ENCODE data around the gene MYH14.

DNA sequence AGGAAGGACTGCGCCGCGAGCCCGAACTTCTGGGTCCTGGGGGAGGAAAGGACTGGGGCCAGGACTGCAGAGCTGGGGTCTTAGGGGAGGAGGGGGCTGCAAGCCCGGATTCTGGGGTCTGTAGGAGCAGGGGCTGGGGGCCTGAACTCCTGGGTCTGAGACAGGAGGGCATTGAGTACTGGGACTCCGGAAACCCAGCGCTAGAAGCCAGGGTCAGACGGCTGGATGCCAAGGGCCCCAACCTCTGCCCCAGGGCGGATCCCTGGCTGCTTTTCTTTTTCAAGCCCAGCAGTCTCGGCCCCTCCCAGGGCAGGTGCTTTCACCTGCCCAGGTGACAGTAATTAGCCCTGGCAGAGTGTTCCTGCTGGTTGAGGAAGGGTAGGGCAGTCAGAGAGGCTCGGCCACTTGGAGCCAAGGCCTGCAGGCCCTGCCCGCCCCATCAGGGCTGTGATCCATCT lies 2.3 kb downstream of the MYH14 start:
- TF ChIP-seq RFX3 (CRISPR knock-in tag; IDR thresholded peaks at IDR 0.05), result no peak
- TF ChIP-seq SP1 (IDR thresholded peaks at IDR 0.05), result no peak
- no peak for TF ChIP-seq SP1 (CRISPR knock-in tag; IDR thresholded peaks at IDR 0.05)
- TF ChIP-seq ZNF501 (CRISPR knock-in tag; IDR thresholded peaks at IDR 0.05), result no peak
- no peak for TF ChIP-seq ZNF224 (CRISPR knock-in tag; IDR thresholded peaks at IDR 0.05)
- no peak for TF ChIP-seq MEF2D (CRISPR knock-in tag; IDR thresholded peaks at IDR 0.05)
- no peak for TF ChIP-seq SMC3 (IDR thresholded peaks at IDR 0.05; ENCODE audit: low read length)
- TF ChIP-seq, protein P1, sequence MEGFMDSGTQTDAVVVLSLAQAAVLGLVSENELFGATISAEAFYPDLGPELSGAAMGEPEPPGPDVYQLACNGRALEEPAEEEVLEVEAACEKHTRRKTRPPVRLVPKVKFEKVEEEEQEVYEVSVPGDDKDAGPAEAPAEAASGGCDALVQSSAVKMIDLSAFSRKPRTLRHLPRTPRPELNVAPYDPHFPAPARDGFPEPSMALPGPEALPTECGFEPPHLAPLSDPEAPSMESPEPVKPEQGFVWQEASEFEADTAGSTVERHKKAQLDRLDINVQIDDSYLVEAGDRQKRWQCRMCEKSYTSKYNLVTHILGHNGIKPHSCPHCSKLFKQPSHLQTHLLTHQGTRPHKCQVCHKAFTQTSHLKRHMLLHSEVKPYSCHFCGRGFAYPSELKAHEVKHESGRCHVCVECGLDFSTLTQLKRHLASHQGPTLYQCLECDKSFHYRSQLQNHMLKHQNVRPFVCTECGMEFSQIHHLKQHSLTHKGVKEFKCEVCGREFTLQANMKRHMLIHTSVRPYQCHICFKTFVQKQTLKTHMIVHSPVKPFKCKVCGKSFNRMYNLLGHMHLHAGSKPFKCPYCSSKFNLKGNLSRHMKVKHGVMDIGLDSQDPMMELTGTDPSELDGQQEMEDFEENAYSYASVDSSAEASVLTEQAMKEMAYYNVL (CRISPR knock-in tag; IDR thresholded peaks at IDR 0.05; ENCODE audit: borderline replicate concordance), result no peak
